ENCODE data around the gene PRR5. TPM values are rescaled to one million over a fixed set of nuclear protein-coding genes. Genes with fewer than 3 reads are reported as not detected.

Gene PRR5
- total and polyA plus RNA-seq, 2 experiments from 2014 or later: 15.3 to 31.4 TPM

- no peak for TF ChIP-seq ETS1 (IDR thresholded peaks at IDR 0.05)
- TF ChIP-seq NANOG (IDR thresholded peaks at IDR 0.05; ENCODE audit: borderline replicate concordance): no peak
- TF ChIP-seq EZH2phosphoT487 (IDR thresholded peaks at IDR 0.05; ENCODE audit: unreplicated experiment): no peak
- no peak for TF ChIP-seq ZNF331 (CRISPR knock-in tag; IDR thresholded peaks at IDR 0.05; ENCODE audit: low read depth)
- TF ChIP-seq REST (IDR thresholded peaks at IDR 0.05; ENCODE audit: unreplicated experiment): no peak
- no peak for TF ChIP-seq STAT1 (IDR thresholded peaks at IDR 0.05; ENCODE audit: unreplicated experiment)
- TF ChIP-seq CREB1 (CRISPR knock-in tag; IDR thresholded peaks at IDR 0.05; ENCODE audit: low read depth): no peak
- TF ChIP-seq POLR2AphosphoS5 (IDR thresholded peaks at IDR 0.05; ENCODE audit: low read depth): no peak
- no peak for TF ChIP-seq CTCF (conservative IDR thresholded peaks at IDR 0.05; ENCODE audit: low read depth in 2 of 2)
- TF ChIP-seq ZNF114 (CRISPR knock-in tag; IDR thresholded peaks at IDR 0.05): no peak
Measured at GRCh38 chr22:44718418-44718817, 16.4 kb downstream of the PRR5 start (continued).

- Histone ChIP-seq H3K79me2 (replicated peaks; ENCODE audit: insufficient read depth) (no peaks in the 10 kb centered on the region), H3K4me3 (no peak overlapping the region), H2AFZ (no peak overlapping the region), H3K9me2 (ENCODE audit: insufficient read depth) (no peaks in the 10 kb centered on the region), H4K20me1 (replicated peaks; ENCODE audit: insufficient read depth) (no peaks in the 10 kb centered on the region), H3F3A (replicated peaks; ENCODE audit: low read depth) (no peaks in the 10 kb centered on the region), H3K4me2 (no peak overlapping the region), H3K27ac (ENCODE audit: low read depth) (no peak overlapping the region), H3K4me1 (ENCODE audit: insufficient read depth) (no peaks in the 10 kb centered on the region; the same call in 1 of the 2 replicates), H3K36me3 (ENCODE audit: insufficient read depth) (no peaks in the 10 kb centered on the region), H3K27me3 (ENCODE audit: insufficient read depth) (no peaks in the 10 kb centered on the region)
- ATAC-seq (no peak), DNase-seq (ENCODE audit: low spot score) (no peak)
- H3K4me3 Mint-ChIP-seq: no peak overlapping the region
- no peaks in the 10 kb centered on the region for H3K9me3 Mint-ChIP-seq
- H3K27ac Mint-ChIP-seq: no peak overlapping the region
- peaks cover 4% of the 10 kb centered on the region for H3K27me3 Mint-ChIP-seq (ENCODE audit: insufficient read depth, low read depth, poor library complexity)
- no peaks in the 10 kb centered on the region; the same call in 2 of the 3 replicates for H3K36me3 Mint-ChIP-seq (ENCODE audit: low read depth)
- TF ChIP-seq CREB1 (CRISPR knock-in tag; IDR thresholded peaks at IDR 0.05; ENCODE audit: low read depth) (no peak), REST (IDR thresholded peaks at IDR 0.05; ENCODE audit: unreplicated experiment) (no peak), NANOG (IDR thresholded peaks at IDR 0.05; ENCODE audit: borderline replicate concordance) (no peak), JUNB (IDR thresholded peaks at IDR 0.05; ENCODE audit: unreplicated experiment) (no peak), STAT1 (IDR thresholded peaks at IDR 0.05; ENCODE audit: unreplicated experiment) (no peak), EZH2phosphoT487 (IDR thresholded peaks at IDR 0.05; ENCODE audit: unreplicated experiment) (no peak), ZNF331 (CRISPR knock-in tag; IDR thresholded peaks at IDR 0.05; ENCODE audit: low read depth) (no peak), POLR2AphosphoS5 (IDR thresholded peaks at IDR 0.05; ENCODE audit: low read depth) (no peak), ETS1 (IDR thresholded peaks at IDR 0.05) (no peak)
- peaks cover 17% of the 10 kb centered on the region for H3K4me1 Mint-ChIP-seq
Measured at GRCh38 chr22:44719586-44720368, 17.8 kb downstream of the PRR5 start.

Data from GM23338 (cell line).